Endothelial cell (in vitro differentiated cells): ENCODE data around the gene TBC1D3K. TPM values are rescaled to one million over a fixed set of nuclear protein-coding genes. Genes with fewer than 3 reads are reported as not detected.
"Not testable (repeated sequence)": the region's sequence is repeated elsewhere in the genome, so short reads cannot be mapped to it uniquely, and the experiment has no call there.

Experiments
- DNase-seq: peaks from one replicate; pipeline ENCODE4 v3.0.0; 2021; ENCODE audit warnings: low spot score
- H3K27ac Mint-ChIP-seq: one replicate; pipeline ENCODE4 v1.8.0; 2021; ENCODE audit warnings: mixed read lengths, inconsistent platforms; ENCODE audit not compliant: unreplicated experiment
- H3K27me3 Mint-ChIP-seq: one replicate; pipeline ENCODE4 v1.8.0; 2021; ENCODE audit warnings: mild to moderate bottlenecking, moderate library complexity, mixed read lengths, inconsistent platforms; ENCODE audit not compliant: unreplicated experiment
- H3K36me3 Mint-ChIP-seq: one replicate; pipeline ENCODE4 v1.8.0; 2021; ENCODE audit warnings: mild to moderate bottlenecking, low read depth, mixed read lengths, inconsistent platforms; ENCODE audit not compliant: unreplicated experiment
- H3K4me1 Mint-ChIP-seq: one replicate; pipeline ENCODE4 v1.8.0; 2021; ENCODE audit warnings: mild to moderate bottlenecking, mixed read lengths, inconsistent platforms; ENCODE audit not compliant: unreplicated experiment
- H3K4me3 Mint-ChIP-seq: one replicate; pipeline ENCODE4 v1.8.0; 2021; ENCODE audit warnings: mild to moderate bottlenecking, mixed read lengths, inconsistent platforms; ENCODE audit not compliant: unreplicated experiment
- H3K9me3 Mint-ChIP-seq: one replicate; pipeline ENCODE4 v1.8.0; 2021; ENCODE audit warnings: mixed read lengths, inconsistent platforms; ENCODE audit not compliant: unreplicated experiment
- CTCF ChIP-seq: fragments of 200-600 bp; sonication (generic); IDR thresholded peaks from one replicate; pipeline ENCODE4 v1.5.0; 2021; ENCODE audit warnings: antibody characterized with exemption; ENCODE audit not compliant: unreplicated experiment
- long read RNA-seq: library from polyadenylated mRNA; unstranded; transcript quantifications from one replicate; pipeline ENCODE4 v2.0.0, GENCODE V29; 2020; ENCODE audit not compliant: unreplicated experiment
- total RNA-seq: library from RNA; stranded (reverse); fragmentation: NEBNext Ultra II Directional; extraction: Animal tissue kit (Norgen Biotek cat#: 25700); gene quantifications from one replicate; pipeline ENCODE4 v1.2.1, GENCODE V29; 2021; ENCODE audit not compliant: unreplicated experiment

The TBC1D3K gene
- not detected for total RNA-seq
- long read RNA-seq = 0 reads

DNA sequence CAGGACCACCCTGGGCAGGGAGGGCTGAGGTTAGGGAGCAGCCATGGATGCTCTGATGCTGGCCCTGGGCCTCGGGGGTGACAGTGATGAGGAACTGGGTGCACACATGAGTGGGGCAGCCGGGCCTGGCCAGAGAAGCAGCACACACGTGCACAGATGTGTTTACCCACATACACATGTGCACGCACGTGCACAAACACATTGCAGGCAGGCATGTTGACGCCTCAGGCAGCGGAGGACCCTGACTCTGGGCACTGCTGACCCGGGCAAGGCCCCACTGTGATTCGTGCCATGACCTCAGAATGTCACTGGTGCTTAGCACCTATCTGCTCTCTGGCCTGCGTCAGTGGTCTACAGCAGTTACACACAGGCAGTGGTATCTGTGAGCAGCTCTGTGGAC, at the start of gene TBC1D3K:
Gene TBC1D3K, plus strand, starts transcription at position 301 of the 400 bp plus-strand sequence. CDS start 1,585 bp downstream, outside the sequence.
- not testable (repeated sequence) for H3K9me3 Mint-ChIP-seq, H3K36me3 Mint-ChIP-seq, H3K27me3 Mint-ChIP-seq, H3K27ac Mint-ChIP-seq, DNase-seq, H3K4me1 Mint-ChIP-seq, H3K4me3 Mint-ChIP-seq

DNA sequence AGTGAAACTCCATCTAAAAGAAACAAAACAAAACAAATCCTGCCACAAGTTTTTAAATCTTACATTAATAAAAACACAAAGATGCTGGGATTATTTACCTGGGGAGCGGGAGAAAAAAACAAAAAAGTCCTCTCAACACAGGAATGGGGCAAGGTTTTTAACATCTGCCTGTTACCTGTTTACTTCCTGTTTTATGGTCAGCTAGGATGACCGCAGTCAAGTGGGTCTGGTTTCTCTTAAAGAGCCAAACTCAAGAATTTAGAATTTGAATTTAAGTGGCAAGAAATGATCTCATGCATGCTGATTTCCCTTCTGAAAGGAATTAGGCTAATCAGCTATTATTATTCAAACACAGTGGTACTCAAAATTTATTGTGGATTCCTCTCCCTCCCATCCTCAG, 39.7 kb upstream of the TBC1D3K start:
- no peaks in the 10 kb centered on the region for H3K36me3 Mint-ChIP-seq
- H3K27ac Mint-ChIP-seq = no peak overlapping the region
- no peaks in the 10 kb centered on the region for H3K4me1 Mint-ChIP-seq
- H3K9me3 Mint-ChIP-seq = peaks cover 5% of the 10 kb centered on the region
- no peak for DNase-seq
- H3K27me3 Mint-ChIP-seq = peaks cover 4% of the 10 kb centered on the region
- H3K4me3 Mint-ChIP-seq = no peak overlapping the region
- no peak for TF ChIP-seq CTCF

GRCh38 chr17:37885136-37885535, 39.1 kb upstream of the TBC1D3K start:
- no peak for TF ChIP-seq CTCF
- Mint-ChIP-seq H3K27me3 (peaks cover 4% of the 10 kb centered on the region), H3K9me3 (peaks cover 10% of the 10 kb centered on the region), H3K4me3 (no peak overlapping the region), H3K4me1 (no peaks in the 10 kb centered on the region), H3K36me3 (no peaks in the 10 kb centered on the region), H3K27ac (no peak overlapping the region)
- DNase-seq = no peak

GRCh38 chr17:37888881-37889280, 35.3 kb upstream of the TBC1D3K start:
- Mint-ChIP-seq H3K4me3 (no peak overlapping the region), H3K27me3 (peaks cover 4% of the 10 kb centered on the region), H3K36me3 (no peaks in the 10 kb centered on the region), H3K4me1 (no peaks in the 10 kb centered on the region), H3K9me3 (peaks cover 10% of the 10 kb centered on the region), H3K27ac (no peak overlapping the region)
- no peak for TF ChIP-seq CTCF
- DNase-seq = no peak

GRCh38 chr17:37896961-37897360, 27.3 kb upstream of the TBC1D3K start:
- not testable (repeated sequence) for H3K4me3 Mint-ChIP-seq, H3K4me1 Mint-ChIP-seq, H3K36me3 Mint-ChIP-seq, H3K27me3 Mint-ChIP-seq, H3K27ac Mint-ChIP-seq, DNase-seq, H3K9me3 Mint-ChIP-seq

Other genes starting within 250 kb of the TBC1D3K start
- 0.13 TPM for gene HNF1B, start 179.4 kb upstream of the TBC1D3K start, total RNA-seq
- gene TBC1D3L, start 64.6 kb downstream of the TBC1D3K start, total RNA-seq = 20.9 TPM
- gene TBC1D3D, start 79.6 kb downstream of the TBC1D3K start, total RNA-seq = 0.64 TPM
- not detected for gene TBC1D3C, start 144.2 kb downstream of the TBC1D3K start, total RNA-seq
- gene TBC1D3E, start 203.5 kb downstream of the TBC1D3K start, total RNA-seq = not detected